Stimulated activated CD8-positive, alpha-beta memory T cell treated with anti-CD3 and anti-CD28 coated beads, Interleukin-7, amount 100 ng/mL, for 24 hours (primary cell): Measurements from ENCODE around the gene DCUN1D5.
"Not testable (repeated sequence)": the region's sequence is repeated elsewhere in the genome, so short reads cannot be mapped to it uniquely, and the experiment has no call there.

Experiments used
- DNase-seq: peaks from one replicate; pipeline ENCODE4 v3.0.0-alpha.2; 2020; ENCODE audit warnings: low read depth

The DCUN1D5 gene

GRCh38 chr11:103055221-103055890 lies 36.6 kb downstream of the DCUN1D5 start:
- DNase-seq, result no peak

GRCh38 chr11:103053997-103054396 lies 38.0 kb downstream of the DCUN1D5 start:
- no peak for DNase-seq

GRCh38 chr11:103051981-103052380 lies 40.0 kb downstream of the DCUN1D5 start:
- DNase-seq, result no peak

- no peak for DNase-seq
Observed at GRCh38 chr11:103051151-103051801, 40.7 kb downstream of the DCUN1D5 start.

GRCh38 chr11:103050351-103050750 lies 41.6 kb downstream of the DCUN1D5 start:
- DNase-seq, result no peak

- no peak for DNase-seq
Observed at GRCh38 chr11:103047837-103048236, 44.1 kb downstream of the DCUN1D5 start.

GRCh38 chr11:103043826-103044678 lies 47.9 kb downstream of the DCUN1D5 start:
- no peak for DNase-seq

- no peak for DNase-seq
Observed at GRCh38 chr11:103042161-103042560, 49.8 kb downstream of the DCUN1D5 start.

GRCh38 chr11:103035791-103036434 lies 56.0 kb downstream of the DCUN1D5 start:
- DNase-seq, result no peak

- no peak for DNase-seq
Observed at GRCh38 chr11:103035216-103035615, 56.7 kb downstream of the DCUN1D5 start.

- DNase-seq, result no peak
Observed at GRCh38 chr11:103031834-103032233, 60.1 kb downstream of the DCUN1D5 start.

GRCh38 chr11:103029401-103029800 lies 62.6 kb downstream of the DCUN1D5 start:
- DNase-seq, result no peak

GRCh38 chr11:103028304-103029020 lies 63.5 kb downstream of the DCUN1D5 start:
- DNase-seq, result not testable (repeated sequence)

GRCh38 chr11:103024086-103024485 lies 67.9 kb downstream of the DCUN1D5 start:
- DNase-seq, result no peak

- no peak for DNase-seq
Observed at GRCh38 chr11:103016031-103016430, 75.9 kb downstream of the DCUN1D5 start.

- no peak for DNase-seq
Observed at GRCh38 chr11:103013421-103013820, 78.5 kb downstream of the DCUN1D5 start.
